ENCODE results near the gene ZFHX3. TPM values are rescaled to one million over a fixed set of nuclear protein-coding genes. Genes with fewer than 3 reads are reported as not detected.

The ZFHX3 gene
- total RNA-seq, 1 donor from 2014 or later, result 68.1 TPM

DNA sequence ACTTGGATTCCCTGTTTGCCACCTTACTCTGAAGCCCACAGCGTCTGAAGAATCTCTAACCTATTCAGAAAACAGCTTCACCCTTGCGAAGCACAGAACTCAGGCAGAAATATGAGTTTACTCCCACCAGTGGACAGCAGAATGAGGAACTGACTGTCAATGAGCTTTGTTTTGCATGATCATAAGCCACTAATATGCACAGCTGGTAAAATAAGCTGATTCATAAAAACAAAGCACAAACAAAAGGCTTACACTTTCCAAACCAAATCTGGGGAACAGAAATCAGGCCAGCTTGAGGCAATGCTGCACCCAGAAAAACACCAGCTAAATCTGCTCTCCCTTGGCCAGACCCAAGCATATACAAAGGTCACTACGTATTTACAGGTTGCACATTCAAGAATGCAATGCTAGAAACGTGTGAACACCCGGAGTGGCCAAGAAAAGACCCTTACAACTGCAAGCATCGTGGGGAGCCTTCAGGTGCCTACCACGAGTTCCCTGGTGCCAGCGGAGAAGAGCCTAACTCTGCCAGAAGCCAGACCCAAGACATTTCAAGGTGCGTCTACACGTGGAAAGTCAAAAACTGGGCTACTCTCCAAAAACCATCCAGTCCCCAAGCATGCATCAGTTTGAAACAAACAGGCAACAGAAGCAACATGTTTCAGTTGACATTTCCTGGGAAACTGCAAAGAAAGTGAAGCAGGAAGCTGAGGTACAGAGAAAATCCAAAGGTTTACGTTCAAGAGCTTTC, 207.1 kb downstream of the ZFHX3 start:
- DNase-seq (ENCODE audit: low spot score in 2 of 2, unreplicated experiment in 2 of 2), result no peak
- no peaks in the 10 kb centered on the region for H3K9me3 Mint-ChIP-seq
- no peak overlapping the region for H3K27ac Mint-ChIP-seq
- H3K36me3 Mint-ChIP-seq, result peaks cover 1% of the 10 kb centered on the region
- H3K4me1 Mint-ChIP-seq, result peaks cover 36% of the 10 kb centered on the region
- H3K4me3 Mint-ChIP-seq, result no peak overlapping the region
- H3K27me3 Mint-ChIP-seq (ENCODE audit: low read depth), result no peaks in the 10 kb centered on the region
- TF ChIP-seq, protein P1, sequence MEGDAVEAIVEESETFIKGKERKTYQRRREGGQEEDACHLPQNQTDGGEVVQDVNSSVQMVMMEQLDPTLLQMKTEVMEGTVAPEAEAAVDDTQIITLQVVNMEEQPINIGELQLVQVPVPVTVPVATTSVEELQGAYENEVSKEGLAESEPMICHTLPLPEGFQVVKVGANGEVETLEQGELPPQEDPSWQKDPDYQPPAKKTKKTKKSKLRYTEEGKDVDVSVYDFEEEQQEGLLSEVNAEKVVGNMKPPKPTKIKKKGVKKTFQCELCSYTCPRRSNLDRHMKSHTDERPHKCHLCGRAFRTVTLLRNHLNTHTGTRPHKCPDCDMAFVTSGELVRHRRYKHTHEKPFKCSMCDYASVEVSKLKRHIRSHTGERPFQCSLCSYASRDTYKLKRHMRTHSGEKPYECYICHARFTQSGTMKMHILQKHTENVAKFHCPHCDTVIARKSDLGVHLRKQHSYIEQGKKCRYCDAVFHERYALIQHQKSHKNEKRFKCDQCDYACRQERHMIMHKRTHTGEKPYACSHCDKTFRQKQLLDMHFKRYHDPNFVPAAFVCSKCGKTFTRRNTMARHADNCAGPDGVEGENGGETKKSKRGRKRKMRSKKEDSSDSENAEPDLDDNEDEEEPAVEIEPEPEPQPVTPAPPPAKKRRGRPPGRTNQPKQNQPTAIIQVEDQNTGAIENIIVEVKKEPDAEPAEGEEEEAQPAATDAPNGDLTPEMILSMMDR (IDR thresholded peaks at IDR 0.05; ENCODE audit: unreplicated experiment), result no peak

- H3K27ac Mint-ChIP-seq, result peak overlapping the region; percentile 90
- TF ChIP-seq, protein P1 (IDR thresholded peaks at IDR 0.05; ENCODE audit: unreplicated experiment), result no peak
- no peaks in the 10 kb centered on the region for H3K9me3 Mint-ChIP-seq
- H3K4me3 Mint-ChIP-seq, result no peak overlapping the region
- no peak for DNase-seq (ENCODE audit: low spot score in 2 of 2, unreplicated experiment in 2 of 2)
- H3K27me3 Mint-ChIP-seq (ENCODE audit: low read depth), result no peaks in the 10 kb centered on the region
- peaks cover 33% of the 10 kb centered on the region for H3K4me1 Mint-ChIP-seq
- H3K36me3 Mint-ChIP-seq, result peaks cover 1% of the 10 kb centered on the region
Measured at GRCh38 chr16:72838951-72839350, 209.0 kb downstream of the ZFHX3 start.

- Mint-ChIP-seq H3K9me3 (no peaks in the 10 kb centered on the region), H3K27me3 (ENCODE audit: low read depth) (no peaks in the 10 kb centered on the region), H3K4me3 (no peak overlapping the region), H3K27ac (peak overlapping the region; percentile 90), H3K4me1 (peaks cover 34% of the 10 kb centered on the region), H3K36me3 (peaks cover 1% of the 10 kb centered on the region)
- TF ChIP-seq, protein P1 (IDR thresholded peaks at IDR 0.05; ENCODE audit: unreplicated experiment), result no peak
- DNase-seq (ENCODE audit: low spot score in 2 of 2, unreplicated experiment in 2 of 2), result no peak
Measured at GRCh38 chr16:72838586-72838910, 209.4 kb downstream of the ZFHX3 start.

- Mint-ChIP-seq H3K36me3 (peaks cover 1% of the 10 kb centered on the region), H3K27me3 (ENCODE audit: low read depth) (no peaks in the 10 kb centered on the region), H3K4me3 (no peak overlapping the region), H3K4me1 (peaks cover 39% of the 10 kb centered on the region), H3K27ac (peak overlapping the region; percentile 90), H3K9me3 (no peaks in the 10 kb centered on the region)
- no peak for DNase-seq (ENCODE audit: low spot score in 2 of 2, unreplicated experiment in 2 of 2)
- TF ChIP-seq, protein P1 (IDR thresholded peaks at IDR 0.05; ENCODE audit: unreplicated experiment), result no peak
Measured at GRCh38 chr16:72837846-72838585, 209.9 kb downstream of the ZFHX3 start.

DNA sequence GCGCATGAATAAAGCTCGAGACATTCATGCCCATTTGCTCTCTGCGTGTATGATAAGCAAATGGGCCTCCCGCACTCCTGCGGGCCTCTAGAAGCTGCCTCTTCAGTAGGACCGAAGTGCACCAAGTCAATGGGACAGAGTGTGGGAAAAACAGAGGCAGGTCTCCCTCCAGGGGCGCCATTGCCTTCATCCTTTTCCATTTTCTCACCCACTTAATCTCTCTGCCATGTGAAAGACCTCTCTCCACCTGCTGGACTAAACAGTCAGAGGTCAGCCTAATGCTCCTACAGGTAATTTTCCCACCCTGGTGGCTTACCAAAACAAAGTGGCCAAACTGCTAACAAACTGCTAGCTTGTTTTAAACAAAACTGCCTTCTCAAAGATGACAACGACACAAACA, 210.9 kb downstream of the ZFHX3 start:
- Mint-ChIP-seq H3K9me3 (no peaks in the 10 kb centered on the region), H3K4me3 (no peak overlapping the region), H3K27ac (no peak overlapping the region), H3K4me1 (peaks cover 49% of the 10 kb centered on the region), H3K36me3 (no peaks in the 10 kb centered on the region), H3K27me3 (ENCODE audit: low read depth) (no peaks in the 10 kb centered on the region)
- DNase-seq (ENCODE audit: low spot score in 2 of 2, unreplicated experiment in 2 of 2), result no peak
- TF ChIP-seq, protein P1 (IDR thresholded peaks at IDR 0.05; ENCODE audit: unreplicated experiment), result no peak

Measured in mesothelial cell of epicardium (in vitro differentiated cells).